ENCODE results near the gene PPM1F.
"Not testable (repeated sequence)": the region's sequence is repeated elsewhere in the genome, so short reads cannot be mapped to it uniquely, and the experiment has no call there.

Gene PPM1F

DNA sequence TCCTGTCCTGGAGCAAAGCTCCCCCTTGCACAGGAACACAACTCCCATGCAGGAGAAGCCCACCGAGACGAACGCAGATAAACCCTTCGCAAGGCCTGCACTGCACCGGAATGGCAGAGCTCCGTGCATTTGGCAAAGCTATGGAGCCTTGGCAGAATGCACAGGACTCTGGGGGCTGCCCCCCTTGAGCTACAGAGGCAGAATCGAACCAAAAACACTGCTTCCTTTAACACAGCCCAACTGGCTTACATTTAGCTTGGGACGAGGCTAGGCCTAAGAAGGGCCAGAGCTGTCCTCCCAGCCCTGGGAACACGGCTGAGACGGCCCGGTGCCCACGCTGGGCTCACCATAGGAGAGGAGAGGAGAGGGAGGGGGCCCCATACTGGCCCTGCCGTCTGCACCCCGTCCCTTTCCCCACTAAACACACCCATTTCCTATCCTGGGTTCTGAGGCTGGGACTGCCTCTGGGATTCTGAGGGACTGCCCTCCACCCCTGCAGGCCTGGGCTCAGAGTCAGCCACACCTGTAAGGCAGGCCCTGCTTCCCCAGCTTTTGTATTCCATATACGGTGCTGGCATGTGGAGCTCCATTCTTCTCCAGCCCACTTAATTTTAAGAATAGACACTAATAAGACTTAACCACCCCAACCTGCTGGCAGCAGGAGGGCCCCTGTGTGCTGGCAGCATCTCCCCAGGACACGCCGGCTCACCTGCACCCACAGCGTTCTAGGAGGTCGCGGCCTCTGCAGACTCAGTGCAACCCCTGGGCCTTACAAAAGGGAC, 32.9 kb downstream of the PPM1F start:
- H3K4me3 ChIP-seq (ENCODE audit: low read depth, low read length), result no peak overlapping the region
- no peak for DNase-seq (ENCODE audit: low read depth)
- TF ChIP-seq, protein P1, sequence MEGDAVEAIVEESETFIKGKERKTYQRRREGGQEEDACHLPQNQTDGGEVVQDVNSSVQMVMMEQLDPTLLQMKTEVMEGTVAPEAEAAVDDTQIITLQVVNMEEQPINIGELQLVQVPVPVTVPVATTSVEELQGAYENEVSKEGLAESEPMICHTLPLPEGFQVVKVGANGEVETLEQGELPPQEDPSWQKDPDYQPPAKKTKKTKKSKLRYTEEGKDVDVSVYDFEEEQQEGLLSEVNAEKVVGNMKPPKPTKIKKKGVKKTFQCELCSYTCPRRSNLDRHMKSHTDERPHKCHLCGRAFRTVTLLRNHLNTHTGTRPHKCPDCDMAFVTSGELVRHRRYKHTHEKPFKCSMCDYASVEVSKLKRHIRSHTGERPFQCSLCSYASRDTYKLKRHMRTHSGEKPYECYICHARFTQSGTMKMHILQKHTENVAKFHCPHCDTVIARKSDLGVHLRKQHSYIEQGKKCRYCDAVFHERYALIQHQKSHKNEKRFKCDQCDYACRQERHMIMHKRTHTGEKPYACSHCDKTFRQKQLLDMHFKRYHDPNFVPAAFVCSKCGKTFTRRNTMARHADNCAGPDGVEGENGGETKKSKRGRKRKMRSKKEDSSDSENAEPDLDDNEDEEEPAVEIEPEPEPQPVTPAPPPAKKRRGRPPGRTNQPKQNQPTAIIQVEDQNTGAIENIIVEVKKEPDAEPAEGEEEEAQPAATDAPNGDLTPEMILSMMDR (conservative IDR thresholded peaks at IDR 0.05; ENCODE audit: low read depth, low read length), result no peak

DNA sequence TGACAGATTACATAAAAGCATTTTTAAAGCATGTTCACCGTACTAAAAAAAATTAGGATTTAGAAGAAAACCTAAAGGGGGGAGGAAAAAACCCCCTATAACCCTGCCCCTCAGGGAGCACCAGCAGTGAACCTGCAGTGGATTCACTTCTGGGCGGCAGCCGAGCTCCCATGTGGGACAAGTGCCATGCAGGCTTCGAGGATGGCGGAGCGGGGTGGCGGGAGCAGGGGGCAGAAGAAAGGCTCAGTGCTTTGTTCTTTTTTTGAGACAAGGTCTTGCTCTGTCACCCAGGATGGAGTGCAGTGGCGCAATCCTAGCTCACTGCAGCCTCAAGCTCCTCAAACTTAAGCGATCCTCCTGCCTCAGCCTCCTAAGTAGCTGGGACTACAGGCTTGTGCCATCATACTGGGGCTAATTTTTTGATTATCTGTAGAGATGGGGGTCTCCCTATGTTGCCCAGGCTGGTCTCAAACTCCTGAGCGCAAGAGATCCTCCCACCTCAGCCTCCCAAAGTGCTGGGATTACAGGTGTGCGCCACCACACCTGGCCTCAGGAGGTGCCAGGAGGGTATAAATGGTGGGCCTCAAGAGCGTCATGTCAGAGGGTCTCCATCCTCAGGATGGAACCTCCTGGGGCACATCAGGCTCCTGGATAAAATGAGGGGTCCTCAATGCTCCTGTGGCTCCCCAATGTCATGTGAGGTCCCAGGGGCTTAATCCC, 34.0 kb downstream of the PPM1F start:
- no peak overlapping the region for H3K4me3 ChIP-seq (ENCODE audit: low read depth, low read length)
- TF ChIP-seq, protein P1 (conservative IDR thresholded peaks at IDR 0.05; ENCODE audit: low read depth, low read length), result no peak
- DNase-seq (ENCODE audit: low read depth), result no peak

DNA sequence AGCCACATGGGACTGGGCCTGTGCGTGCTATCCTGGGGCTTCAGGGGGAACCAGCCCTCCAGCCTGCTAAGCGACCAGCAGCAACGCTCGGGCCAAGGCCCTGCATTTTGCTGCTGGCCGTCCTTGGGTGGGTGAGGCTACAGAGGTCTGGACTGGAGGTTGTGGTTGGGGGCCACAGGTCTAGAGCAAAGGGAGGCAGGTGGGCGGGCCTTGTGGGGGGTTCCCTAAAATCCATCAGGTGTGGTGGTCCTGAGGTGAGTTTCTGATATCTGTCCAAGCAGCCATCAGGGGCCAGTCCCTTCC, 34.7 kb downstream of the PPM1F start:
- TF ChIP-seq, protein P1 (conservative IDR thresholded peaks at IDR 0.05; ENCODE audit: low read depth, low read length), result no peak
- no peak for DNase-seq (ENCODE audit: low read depth)

DNA sequence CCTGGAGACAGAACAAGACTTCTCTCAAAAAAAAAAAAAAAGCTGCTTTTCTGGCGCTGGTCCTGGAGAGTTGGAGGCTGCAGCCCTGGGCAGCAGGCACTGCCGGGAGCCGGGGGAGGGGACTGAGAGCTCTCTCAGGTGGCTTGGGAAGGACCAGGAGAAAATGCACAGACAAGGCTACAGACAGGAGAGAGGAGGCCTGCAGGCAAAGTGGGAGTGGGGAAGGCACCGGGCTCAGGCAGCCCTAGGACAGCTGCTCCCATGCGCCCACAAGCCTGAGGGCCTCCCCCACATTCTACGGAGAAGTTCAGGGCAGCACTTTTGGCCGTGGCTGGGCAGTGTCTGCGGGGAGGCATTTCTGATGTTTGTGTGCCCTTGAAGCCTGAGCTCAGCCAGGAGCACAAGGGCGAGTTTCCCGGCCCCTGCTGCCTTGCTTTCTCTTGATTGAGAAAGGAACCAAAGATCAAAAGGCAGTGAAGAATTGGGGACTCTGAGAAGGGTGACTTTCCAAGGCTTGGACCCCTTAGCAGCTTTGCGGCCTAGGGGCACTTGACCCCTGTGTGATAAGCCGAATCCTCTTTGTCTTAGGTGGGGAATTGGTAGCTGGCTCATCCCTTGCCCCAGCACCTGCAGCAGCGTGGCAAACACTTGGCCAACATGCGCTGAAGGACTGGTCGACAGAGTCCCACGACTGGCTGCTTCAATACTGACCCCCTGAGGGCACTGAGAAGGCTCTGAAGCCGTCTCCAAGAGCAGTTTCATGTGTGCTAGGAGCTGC, 35.3 kb downstream of the PPM1F start:
- DNase-seq (ENCODE audit: low read depth), result peak; percentile 43
- TF ChIP-seq, protein P1 (conservative IDR thresholded peaks at IDR 0.05; ENCODE audit: low read depth, low read length), result no peak
- no peak overlapping the region for H3K4me3 ChIP-seq (ENCODE audit: low read depth, low read length)

More for the DNA sequence above, 34.7 kb downstream of the PPM1F start:
- no peak overlapping the region for H3K4me3 ChIP-seq (ENCODE audit: low read depth, low read length)

DNA sequence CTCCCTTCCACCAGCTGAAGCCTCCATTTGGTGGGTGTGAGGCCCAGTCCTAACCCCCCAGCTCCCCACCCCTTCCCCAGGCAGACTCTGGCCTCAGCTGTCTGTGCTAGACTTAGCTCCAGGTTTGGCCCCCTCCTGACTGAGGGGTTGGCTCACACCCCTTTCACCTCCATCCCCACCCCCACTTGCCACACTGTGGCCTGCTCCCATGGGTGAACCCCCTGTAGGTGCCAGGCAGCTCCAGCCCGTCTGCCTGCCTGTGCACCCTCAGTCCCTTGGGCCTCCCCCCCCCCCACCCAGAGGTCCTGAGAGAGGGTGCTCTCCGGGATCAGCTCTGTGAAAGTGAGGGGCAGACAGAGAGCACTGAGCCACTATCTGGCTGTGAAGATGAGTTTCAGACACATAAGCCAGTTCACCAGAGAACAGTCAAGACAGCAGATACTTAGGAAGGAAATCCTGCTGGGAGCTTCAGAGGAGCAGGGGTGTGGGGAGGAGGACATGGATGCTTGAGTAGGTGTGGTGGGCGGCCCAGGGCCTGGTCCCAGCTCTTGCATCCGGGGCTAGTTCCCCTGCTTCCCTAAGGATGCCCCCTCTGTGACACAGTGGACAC, 36.2 kb downstream of the PPM1F start:
- TF ChIP-seq, protein P1 (conservative IDR thresholded peaks at IDR 0.05; ENCODE audit: low read depth, low read length), result no peak
- H3K4me3 ChIP-seq (ENCODE audit: low read depth, low read length), result no peak overlapping the region
- no peak for DNase-seq (ENCODE audit: low read depth)

DNA sequence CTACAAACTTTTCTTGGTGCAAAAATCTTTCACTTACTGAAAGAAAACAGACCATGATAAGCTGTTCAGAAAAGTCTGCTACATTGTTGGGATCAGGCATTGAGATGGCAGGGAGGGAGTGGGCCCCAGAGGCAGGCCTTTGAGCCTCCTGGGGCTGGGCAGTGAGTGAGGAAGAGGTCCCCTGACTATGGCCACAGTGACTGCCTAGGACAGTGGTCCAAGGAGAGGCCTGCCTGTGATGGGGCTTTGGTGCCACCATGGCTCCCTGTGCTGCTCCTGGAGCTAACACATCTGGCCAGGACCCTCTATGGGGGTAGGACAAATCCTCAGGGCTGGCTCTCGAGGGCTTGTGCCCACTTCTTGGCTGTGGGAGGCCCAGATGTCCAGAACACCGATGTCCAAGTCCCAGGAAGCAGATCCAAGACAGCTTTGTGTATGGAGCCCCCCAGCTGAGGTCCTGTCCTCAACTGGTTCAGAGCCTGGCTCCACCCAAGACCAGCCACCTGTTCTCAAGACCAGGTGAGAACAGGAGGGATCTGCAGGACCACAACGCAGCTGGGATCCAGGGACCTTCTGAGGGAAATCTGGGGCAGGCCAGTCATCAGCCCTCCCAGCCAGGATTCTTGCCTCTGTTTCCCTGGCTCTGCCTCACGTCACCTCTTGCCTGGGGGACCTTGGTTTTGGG, 36.9 kb downstream of the PPM1F start:
- TF ChIP-seq, protein P1 (conservative IDR thresholded peaks at IDR 0.05; ENCODE audit: low read depth, low read length), result no peak
- H3K4me3 ChIP-seq (ENCODE audit: low read depth, low read length), result no peak overlapping the region
- DNase-seq (ENCODE audit: low read depth), result no peak

DNA sequence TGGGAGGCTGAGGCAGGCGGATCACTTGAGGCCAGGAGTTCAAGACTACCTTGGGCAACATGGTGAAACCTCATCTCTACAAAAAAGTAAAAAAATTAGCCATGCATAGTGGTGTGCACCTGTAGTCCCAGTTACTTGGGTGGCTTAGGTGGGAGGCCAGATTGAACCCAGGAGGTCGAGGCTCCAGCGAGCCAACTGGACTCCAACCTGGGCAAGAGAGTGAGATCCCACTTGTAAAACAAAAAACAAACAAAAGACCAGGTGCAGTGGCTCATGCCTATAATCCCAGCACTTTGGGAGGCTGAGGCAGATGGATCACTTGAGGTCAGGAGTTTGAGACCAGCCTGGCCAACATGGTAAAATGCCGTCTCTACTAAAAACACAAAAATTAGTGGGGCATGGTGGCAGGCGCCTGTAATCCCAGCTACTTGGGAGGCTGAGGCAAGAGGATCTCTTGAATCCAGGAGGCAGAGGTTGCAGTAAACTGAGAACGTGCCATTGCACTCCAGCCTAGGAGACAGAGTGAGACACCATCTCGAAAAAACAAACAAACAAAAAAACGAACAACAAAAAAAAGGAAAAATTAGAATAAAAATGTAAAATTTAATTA, 38.5 kb downstream of the PPM1F start:
- not testable (repeated sequence) for DNase-seq (ENCODE audit: low read depth); H3K4me3 ChIP-seq (ENCODE audit: low read depth, low read length)

DNA sequence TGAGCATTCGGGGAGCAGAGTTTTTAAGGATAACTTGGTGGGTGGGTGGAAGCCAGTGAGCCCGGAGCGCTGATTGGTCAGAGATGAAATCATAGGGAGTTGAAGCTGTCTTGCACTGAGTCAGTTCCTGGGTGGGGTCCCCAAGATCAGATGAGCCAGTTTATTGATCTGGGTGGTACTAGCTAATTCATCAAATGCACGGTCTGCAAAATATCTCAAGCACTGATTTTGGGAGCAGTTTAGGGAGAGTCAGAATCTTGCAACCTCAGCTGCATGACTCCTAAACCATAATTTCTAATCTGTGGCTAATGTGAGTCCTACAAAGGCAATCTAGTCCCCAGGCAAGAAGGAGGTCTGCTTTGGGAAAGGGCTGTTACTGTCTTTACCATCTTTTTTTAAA, 42.3 kb downstream of the PPM1F start:
- DNase-seq (ENCODE audit: low read depth); H3K4me3 ChIP-seq (ENCODE audit: low read depth, low read length): not testable (repeated sequence)
